ENCODE measurements around the gene SLC10A7. TPM values are rescaled to one million over a fixed set of nuclear protein-coding genes. Genes with fewer than 3 reads are reported as not detected.
"Not testable (repeated sequence)": the region's sequence is repeated elsewhere in the genome, so short reads cannot be mapped to it uniquely, and the experiment has no call there.

SLC10A7 gene
- total RNA-seq, 4 donors from 2014 or later = 12.9 to 28.1 (median 19.5) TPM

GRCh38 chr4:146367347-146367746 lies 154.4 kb downstream of the SLC10A7 start:
- no peak for TF ChIP-seq CTCF (IDR thresholded peaks at IDR 0.05)
- H3K9me3 ChIP-seq = no peaks in the 10 kb centered on the region
- no peaks in the 10 kb centered on the region for H3K36me3 ChIP-seq
- H3K4me1 ChIP-seq = no peaks in the 10 kb centered on the region
- DNase-seq = no peak
- H3K27me3 ChIP-seq = no peaks in the 10 kb centered on the region
- no peak overlapping the region for H3K27ac ChIP-seq
- H3K4me3 ChIP-seq = no peak overlapping the region

- Histone ChIP-seq H3K27ac (no peak overlapping the region), H3K36me3 (no peaks in the 10 kb centered on the region), H3K27me3 (no peaks in the 10 kb centered on the region), H3K9me3 (no peaks in the 10 kb centered on the region), H3K4me1 (no peaks in the 10 kb centered on the region), H3K4me3 (no peak overlapping the region)
- DNase-seq = no peak
- TF ChIP-seq POLR2A (IDR thresholded peaks at IDR 0.05) = no peak
- TF ChIP-seq CTCF (IDR thresholded peaks at IDR 0.05) = no peak
Measured at GRCh38 chr4:146359771-146360170, 162.0 kb downstream of the SLC10A7 start.

- not testable (repeated sequence) for H3K27me3 ChIP-seq, H3K9me3 ChIP-seq, H3K36me3 ChIP-seq, H3K4me1 ChIP-seq, H3K4me3 ChIP-seq, DNase-seq, H3K27ac ChIP-seq
Measured at GRCh38 chr4:146350114-146350513, 171.6 kb downstream of the SLC10A7 start.

- TF ChIP-seq CTCF (IDR thresholded peaks at IDR 0.05) = no peak
- no peaks in the 10 kb centered on the region for H3K9me3 ChIP-seq
Measured at GRCh38 chr4:146349306-146349705, 172.4 kb downstream of the SLC10A7 start.

GRCh38 chr4:146347822-146348221 lies 173.9 kb downstream of the SLC10A7 start:
- TF ChIP-seq CTCF (IDR thresholded peaks at IDR 0.05) = no peak
- no peak for TF ChIP-seq POLR2A (IDR thresholded peaks at IDR 0.05)
- Histone ChIP-seq H3K4me3 (no peak overlapping the region), H3K4me1 (no peaks in the 10 kb centered on the region), H3K27ac (no peak overlapping the region), H3K9me3 (no peaks in the 10 kb centered on the region), H3K27me3 (no peaks in the 10 kb centered on the region), H3K36me3 (no peaks in the 10 kb centered on the region)
- no peak for DNase-seq

More at GRCh38 chr4:146349306-146349705, 172.4 kb downstream of the SLC10A7 start:
- no peak for DNase-seq
- Histone ChIP-seq H3K27me3 (no peaks in the 10 kb centered on the region), H3K4me3 (no peak overlapping the region), H3K27ac (no peak overlapping the region), H3K36me3 (no peaks in the 10 kb centered on the region), H3K4me1 (no peaks in the 10 kb centered on the region)

- no peaks in the 10 kb centered on the region for H3K36me3 ChIP-seq
- H3K4me3 ChIP-seq = no peak overlapping the region
- TF ChIP-seq CTCF (IDR thresholded peaks at IDR 0.05) (no peak), POLR2A (IDR thresholded peaks at IDR 0.05) (no peak)
- H3K4me1 ChIP-seq = no peaks in the 10 kb centered on the region
- H3K27me3 ChIP-seq = no peaks in the 10 kb centered on the region
- no peaks in the 10 kb centered on the region for H3K9me3 ChIP-seq
- no peak overlapping the region for H3K27ac ChIP-seq
- DNase-seq = no peak
Measured at GRCh38 chr4:146346276-146346675, 175.5 kb downstream of the SLC10A7 start.
